Measurements from ENCODE around the gene GANC.

DNA sequence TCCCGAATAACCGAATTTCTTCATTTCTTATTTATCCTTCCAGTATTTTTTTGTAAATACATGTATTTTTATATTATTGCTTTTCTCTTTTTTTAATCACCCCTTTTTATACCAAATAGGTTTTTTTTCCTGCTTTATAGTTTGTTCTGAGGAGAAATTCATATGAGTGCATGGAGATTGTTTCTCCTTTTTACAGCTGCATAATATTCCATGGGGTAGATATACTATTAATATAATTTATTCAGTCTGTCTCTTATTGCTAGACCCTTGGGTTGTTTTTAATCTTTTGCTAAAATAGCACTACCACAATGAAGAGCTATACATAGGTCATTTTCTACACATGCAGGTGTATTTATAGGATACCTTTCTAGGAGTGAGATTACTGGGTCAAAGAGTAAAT, 3.8 kb downstream of the GANC start:
- TF ChIP-seq, protein P1, sequence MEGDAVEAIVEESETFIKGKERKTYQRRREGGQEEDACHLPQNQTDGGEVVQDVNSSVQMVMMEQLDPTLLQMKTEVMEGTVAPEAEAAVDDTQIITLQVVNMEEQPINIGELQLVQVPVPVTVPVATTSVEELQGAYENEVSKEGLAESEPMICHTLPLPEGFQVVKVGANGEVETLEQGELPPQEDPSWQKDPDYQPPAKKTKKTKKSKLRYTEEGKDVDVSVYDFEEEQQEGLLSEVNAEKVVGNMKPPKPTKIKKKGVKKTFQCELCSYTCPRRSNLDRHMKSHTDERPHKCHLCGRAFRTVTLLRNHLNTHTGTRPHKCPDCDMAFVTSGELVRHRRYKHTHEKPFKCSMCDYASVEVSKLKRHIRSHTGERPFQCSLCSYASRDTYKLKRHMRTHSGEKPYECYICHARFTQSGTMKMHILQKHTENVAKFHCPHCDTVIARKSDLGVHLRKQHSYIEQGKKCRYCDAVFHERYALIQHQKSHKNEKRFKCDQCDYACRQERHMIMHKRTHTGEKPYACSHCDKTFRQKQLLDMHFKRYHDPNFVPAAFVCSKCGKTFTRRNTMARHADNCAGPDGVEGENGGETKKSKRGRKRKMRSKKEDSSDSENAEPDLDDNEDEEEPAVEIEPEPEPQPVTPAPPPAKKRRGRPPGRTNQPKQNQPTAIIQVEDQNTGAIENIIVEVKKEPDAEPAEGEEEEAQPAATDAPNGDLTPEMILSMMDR (IDR thresholded peaks at IDR 0.05): no peak
- TF ChIP-seq POLR2AphosphoS5 (IDR thresholded peaks at IDR 0.05) (no peak), EP300 (IDR thresholded peaks at IDR 0.05) (no peak)

All from stomach (tissue), 4 donors.